Measurements from ENCODE around the gene PTPRN. TPM values are rescaled to one million over a fixed set of nuclear protein-coding genes. Genes with fewer than 3 reads are reported as not detected.

PTPRN gene
- total and polyA plus RNA-seq, 10 of the 15 experiments (the other 5 are each of a cell fraction or from before 2014, with no cell fraction given) = 0.28 to 0.69 TPM; not detected in 8

GRCh38 chr2:219353129-219353528, 43.9 kb upstream of the PTPRN start:
- no peak overlapping the region for H3K4me2 ChIP-seq (ENCODE audit: control insufficient read depth, insufficient read depth)
- no peak overlapping the region for H3K27ac ChIP-seq (ENCODE audit: control insufficient read depth, insufficient read depth)
- BruUV-seq (replicated peaks) = no TSS peak
- ATAC-seq = no peak
- H3K9ac ChIP-seq (ENCODE audit: control insufficient read depth, insufficient read depth, low read length) = no peak overlapping the region
- no peaks in the 10 kb centered on the region for H3K9me3 ChIP-seq (replicated peaks; ENCODE audit: control insufficient read depth, insufficient read depth, low read length)
- ChIA-PET POLR2A (no interaction called here), CTCF (interaction anchor here (0.7 to 3.7 kb wide), 10 partner anchors 8 to 220 kb away, joined by 3 to 18 read pairs (median 5); partner anchors contain the start of gene TUBA4A), SMC1A (ENCODE audit: uncharacterized antibody, unreplicated experiment) (interaction anchor here (1.1 kb wide), 1 partner anchor 11 kb away, joined by 3 read pairs; no protein-coding TSS in a partner anchor), RAD21 (ENCODE audit: unreplicated experiment) (interaction anchor here (0.9 to 3.1 kb wide), 2 partner anchors 194 to 199 kb away, joined by 3 to 9 read pairs; no protein-coding TSS in a partner anchor)
- TF ChIP-seq, protein P1, sequence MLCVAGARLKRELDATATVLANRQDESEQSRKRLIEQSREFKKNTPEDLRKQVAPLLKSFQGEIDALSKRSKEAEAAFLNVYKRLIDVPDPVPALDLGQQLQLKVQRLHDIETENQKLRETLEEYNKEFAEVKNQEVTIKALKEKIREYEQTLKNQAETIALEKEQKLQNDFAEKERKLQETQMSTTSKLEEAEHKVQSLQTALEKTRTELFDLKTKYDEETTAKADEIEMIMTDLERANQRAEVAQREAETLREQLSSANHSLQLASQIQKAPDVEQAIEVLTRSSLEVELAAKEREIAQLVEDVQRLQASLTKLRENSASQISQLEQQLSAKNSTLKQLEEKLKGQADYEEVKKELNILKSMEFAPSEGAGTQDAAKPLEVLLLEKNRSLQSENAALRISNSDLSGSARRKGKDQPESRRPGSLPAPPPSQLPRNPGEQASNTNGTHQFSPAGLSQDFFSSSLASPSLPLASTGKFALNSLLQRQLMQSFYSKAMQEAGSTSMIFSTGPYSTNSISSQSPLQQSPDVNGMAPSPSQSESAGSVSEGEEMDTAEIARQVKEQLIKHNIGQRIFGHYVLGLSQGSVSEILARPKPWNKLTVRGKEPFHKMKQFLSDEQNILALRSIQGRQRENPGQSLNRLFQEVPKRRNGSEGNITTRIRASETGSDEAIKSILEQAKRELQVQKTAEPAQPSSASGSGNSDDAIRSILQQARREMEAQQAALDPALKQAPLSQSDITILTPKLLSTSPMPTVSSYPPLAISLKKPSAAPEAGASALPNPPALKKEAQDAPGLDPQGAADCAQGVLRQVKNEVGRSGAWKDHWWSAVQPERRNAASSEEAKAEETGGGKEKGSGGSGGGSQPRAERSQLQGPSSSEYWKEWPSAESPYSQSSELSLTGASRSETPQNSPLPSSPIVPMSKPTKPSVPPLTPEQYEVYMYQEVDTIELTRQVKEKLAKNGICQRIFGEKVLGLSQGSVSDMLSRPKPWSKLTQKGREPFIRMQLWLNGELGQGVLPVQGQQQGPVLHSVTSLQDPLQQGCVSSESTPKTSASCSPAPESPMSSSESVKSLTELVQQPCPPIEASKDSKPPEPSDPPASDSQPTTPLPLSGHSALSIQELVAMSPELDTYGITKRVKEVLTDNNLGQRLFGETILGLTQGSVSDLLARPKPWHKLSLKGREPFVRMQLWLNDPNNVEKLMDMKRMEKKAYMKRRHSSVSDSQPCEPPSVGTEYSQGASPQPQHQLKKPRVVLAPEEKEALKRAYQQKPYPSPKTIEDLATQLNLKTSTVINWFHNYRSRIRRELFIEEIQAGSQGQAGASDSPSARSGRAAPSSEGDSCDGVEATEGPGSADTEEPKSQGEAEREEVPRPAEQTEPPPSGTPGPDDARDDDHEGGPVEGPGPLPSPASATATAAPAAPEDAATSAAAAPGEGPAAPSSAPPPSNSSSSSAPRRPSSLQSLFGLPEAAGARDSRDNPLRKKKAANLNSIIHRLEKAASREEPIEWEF (IDR thresholded peaks at IDR 0.05; ENCODE audit: insufficient replicate concordance, low read depth, low read length) = no peak
- TF ChIP-seq, protein P2, sequence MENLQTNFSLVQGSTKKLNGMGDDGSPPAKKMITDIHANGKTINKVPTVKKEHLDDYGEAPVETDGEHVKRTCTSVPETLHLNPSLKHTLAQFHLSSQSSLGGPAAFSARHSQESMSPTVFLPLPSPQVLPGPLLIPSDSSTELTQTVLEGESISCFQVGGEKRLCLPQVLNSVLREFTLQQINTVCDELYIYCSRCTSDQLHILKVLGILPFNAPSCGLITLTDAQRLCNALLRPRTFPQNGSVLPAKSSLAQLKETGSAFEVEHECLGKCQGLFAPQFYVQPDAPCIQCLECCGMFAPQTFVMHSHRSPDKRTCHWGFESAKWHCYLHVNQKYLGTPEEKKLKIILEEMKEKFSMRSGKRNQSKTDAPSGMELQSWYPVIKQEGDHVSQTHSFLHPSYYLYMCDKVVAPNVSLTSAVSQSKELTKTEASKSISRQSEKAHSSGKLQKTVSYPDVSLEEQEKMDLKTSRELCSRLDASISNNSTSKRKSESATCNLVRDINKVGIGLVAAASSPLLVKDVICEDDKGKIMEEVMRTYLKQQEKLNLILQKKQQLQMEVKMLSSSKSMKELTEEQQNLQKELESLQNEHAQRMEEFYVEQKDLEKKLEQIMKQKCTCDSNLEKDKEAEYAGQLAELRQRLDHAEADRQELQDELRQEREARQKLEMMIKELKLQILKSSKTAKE (IDR thresholded peaks at IDR 0.05; ENCODE audit: low read depth, poor library complexity, severe bottlenecking) = no peak
- TF ChIP-seq PAX5 (IDR thresholded peaks at IDR 0.05; ENCODE audit: borderline replicate concordance, low read depth, low read length) = no peak
- TF ChIP-seq NFYA (IDR thresholded peaks at IDR 0.05; ENCODE audit: borderline replicate concordance, low read depth, low read length) = no peak
- TF ChIP-seq SMAD5 (IDR thresholded peaks at IDR 0.05; ENCODE audit: low read depth) = no peak
- TF ChIP-seq RELA (IDR thresholded peaks at IDR 0.05; ENCODE audit: borderline replicate concordance, partially characterized antibody) = no peak
- TF ChIP-seq HCFC1 (IDR thresholded peaks at IDR 0.05; ENCODE audit: low read length) = no peak
- TF ChIP-seq ZNF274 (IDR thresholded peaks at IDR 0.05; ENCODE audit: insufficient read depth, insufficient read length) = no peak
- TF ChIP-seq SMARCA5 (IDR thresholded peaks at IDR 0.05) = no peak
- no peak for TF ChIP-seq CHD1 (IDR thresholded peaks at IDR 0.05; ENCODE audit: low read depth, low read length)
- no peak for TF ChIP-seq NR2C1 (IDR thresholded peaks at IDR 0.05)
- no peak for TF ChIP-seq BMI1 (IDR thresholded peaks at IDR 0.05; ENCODE audit: borderline replicate concordance)
- no peak for TF ChIP-seq SUPT20H (IDR thresholded peaks at IDR 0.05; ENCODE audit: borderline replicate concordance, control insufficient read depth, low read depth, low read length)
- no peak for TF ChIP-seq PAX8 (IDR thresholded peaks at IDR 0.05)
- no peak for TF ChIP-seq LARP7 (IDR thresholded peaks at IDR 0.05)
- no peak for DNase-seq (ENCODE audit: low read depth, low spot score)
- 38% methylated on average over 5 of the region's 5 CpGs for WGBS (ENCODE audit: insufficient coverage, insufficient replicate concordance, low lambda C conversion rate, missing lambda C conversion rate)
- intact Hi-C loops (cut with micrococcal nuclease; ENCODE audit: unreplicated experiment) (no loop called here), in situ Hi-C loops (cut with MboI) (no loop called here)
- H3K27me3 ChIP-seq (replicated peaks in 1 of 2; ENCODE audit: control insufficient read depth in 2 of 2, insufficient read depth in 2 of 2, low read length in 1 of 2) = peaks cover 0 to 2% of the 10 kb centered on the region in 2 experiments; a peak in 2 of 4 replicates
- no peaks in the 10 kb centered on the region for H3K79me2 ChIP-seq (ENCODE audit: control insufficient read depth, insufficient read depth, low read length)
- no peak for FAIRE-seq
- no peaks in the 10 kb centered on the region for H4K20me1 ChIP-seq (ENCODE audit: control insufficient read depth, insufficient read depth)
- H2AFZ ChIP-seq (ENCODE audit: control insufficient read depth, low read depth, low read length) = no peak overlapping the region
- no peaks in the 10 kb centered on the region for H3K4me1 ChIP-seq (ENCODE audit: control insufficient read depth, insufficient read depth, low read length)
- H3K4me3 ChIP-seq = no peak overlapping the region
- no peaks in the 10 kb centered on the region for H3K36me3 ChIP-seq (ENCODE audit: control insufficient read depth in 2 of 2, insufficient read depth in 2 of 2, low read length in 1 of 2)

All from GM12878 (cell line).